Loucy (cell line): ENCODE measurements around the gene SLC15A5.

Source experiments
- EZH2phosphoT487 ChIP-seq: fragments of 200-600 bp; IDR thresholded peaks from 2 replicates; pipeline ENCODE4 v1.6.1; 2018; ENCODE audit warnings: antibody characterized with exemption, mild to moderate bottlenecking, moderate library complexity, borderline replicate concordance
- TF ChIP-seq, protein P1 (sequence below): fragments of 200-600 bp; sonication (generic); conservative IDR thresholded peaks from 2 replicates; pipeline ENCODE4 v1.5.1; 2014; ENCODE audit warnings: mild to moderate bottlenecking, antibody characterized with exemption, low read length

DNA sequence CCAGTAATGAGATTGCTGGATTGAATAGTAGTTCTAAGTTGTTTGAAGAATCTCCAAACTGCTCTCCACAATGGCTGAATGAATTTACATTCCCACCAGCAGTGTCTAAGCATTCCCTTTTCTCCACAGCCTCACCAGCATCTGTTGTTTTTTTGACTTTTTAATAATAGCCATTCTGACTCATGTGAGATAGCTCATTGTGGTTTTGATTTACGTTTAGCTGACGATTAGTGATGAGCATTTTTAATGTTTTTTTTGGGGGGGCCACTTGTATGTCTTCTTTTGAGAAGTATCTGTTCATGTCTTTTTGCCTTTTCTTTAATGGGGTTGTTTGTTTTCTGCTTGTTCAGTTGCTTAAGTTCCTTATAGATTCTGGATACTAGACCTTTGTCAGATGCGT, 8.1 kb upstream of the SLC15A5 start:
- TF ChIP-seq, protein P1, sequence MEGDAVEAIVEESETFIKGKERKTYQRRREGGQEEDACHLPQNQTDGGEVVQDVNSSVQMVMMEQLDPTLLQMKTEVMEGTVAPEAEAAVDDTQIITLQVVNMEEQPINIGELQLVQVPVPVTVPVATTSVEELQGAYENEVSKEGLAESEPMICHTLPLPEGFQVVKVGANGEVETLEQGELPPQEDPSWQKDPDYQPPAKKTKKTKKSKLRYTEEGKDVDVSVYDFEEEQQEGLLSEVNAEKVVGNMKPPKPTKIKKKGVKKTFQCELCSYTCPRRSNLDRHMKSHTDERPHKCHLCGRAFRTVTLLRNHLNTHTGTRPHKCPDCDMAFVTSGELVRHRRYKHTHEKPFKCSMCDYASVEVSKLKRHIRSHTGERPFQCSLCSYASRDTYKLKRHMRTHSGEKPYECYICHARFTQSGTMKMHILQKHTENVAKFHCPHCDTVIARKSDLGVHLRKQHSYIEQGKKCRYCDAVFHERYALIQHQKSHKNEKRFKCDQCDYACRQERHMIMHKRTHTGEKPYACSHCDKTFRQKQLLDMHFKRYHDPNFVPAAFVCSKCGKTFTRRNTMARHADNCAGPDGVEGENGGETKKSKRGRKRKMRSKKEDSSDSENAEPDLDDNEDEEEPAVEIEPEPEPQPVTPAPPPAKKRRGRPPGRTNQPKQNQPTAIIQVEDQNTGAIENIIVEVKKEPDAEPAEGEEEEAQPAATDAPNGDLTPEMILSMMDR: no peak
- TF ChIP-seq EZH2phosphoT487: no peak
